HL-60 (cell line): ENCODE results near the gene ADAT2.
"Not testable (repeated sequence)": the region's sequence is repeated elsewhere in the genome, so short reads cannot be mapped to it uniquely, and the experiment has no call there.

ENCODE experiments used
- DNase-seq, 2 experiments: peaks; one replicate each; pipeline ENCODE4 v3.0.0-alpha.2; 2010 to 2020; ENCODE audit warnings: low read depth in 1 of 2, low spot score in 1 of 2
- H3K27ac ChIP-seq: fragments of 250-450 bp; sonication (Bioruptor Pico); replicated peaks from 2 replicates; pipeline ENCODE4 v1.5.1; 2020; ENCODE audit warnings: mild to moderate bottlenecking, moderate library complexity
- H3K27me3 ChIP-seq: fragments of 250-450 bp; sonication (Bioruptor Pico); 2 replicates; pipeline ENCODE4 v1.5.1; 2021; ENCODE audit warnings: mild to moderate bottlenecking, moderate library complexity; ENCODE audit not compliant: insufficient read depth, poor library complexity, severe bottlenecking
- H3K4me3 ChIP-seq: replicated peaks from 2 replicates; pipeline ENCODE4 v1.5.1; 2011; ENCODE audit warnings: mild to moderate bottlenecking, control low read depth, low read length; ENCODE audit not compliant: insufficient read depth
- GABPA ChIP-seq: IDR thresholded peaks from 2 replicates; pipeline ENCODE4 v1.6.1; 2012; ENCODE audit warnings: low read depth
- POLR2AphosphoS5 ChIP-seq: IDR thresholded peaks from 2 replicates; pipeline ENCODE4 v1.6.1; 2012; ENCODE audit warnings: low read depth
- SPI1 ChIP-seq: IDR thresholded peaks from 2 replicates; pipeline ENCODE4 v1.6.1; 2012; ENCODE audit warnings: low read depth, mild to moderate bottlenecking, borderline replicate concordance
- TF ChIP-seq, protein P1 (sequence below): IDR thresholded peaks from 2 replicates; pipeline ENCODE4 v1.6.1; 2012; ENCODE audit warnings: low read depth; ENCODE audit not compliant: insufficient replicate concordance
- TF ChIP-seq, protein P2 (sequence below): IDR thresholded peaks from one replicate; pipeline ENCODE4 v1.5.1; 2011; ENCODE audit warnings: low read length, control low read depth, inconsistent platforms; ENCODE audit not compliant: insufficient read depth

Gene ADAT2

DNA sequence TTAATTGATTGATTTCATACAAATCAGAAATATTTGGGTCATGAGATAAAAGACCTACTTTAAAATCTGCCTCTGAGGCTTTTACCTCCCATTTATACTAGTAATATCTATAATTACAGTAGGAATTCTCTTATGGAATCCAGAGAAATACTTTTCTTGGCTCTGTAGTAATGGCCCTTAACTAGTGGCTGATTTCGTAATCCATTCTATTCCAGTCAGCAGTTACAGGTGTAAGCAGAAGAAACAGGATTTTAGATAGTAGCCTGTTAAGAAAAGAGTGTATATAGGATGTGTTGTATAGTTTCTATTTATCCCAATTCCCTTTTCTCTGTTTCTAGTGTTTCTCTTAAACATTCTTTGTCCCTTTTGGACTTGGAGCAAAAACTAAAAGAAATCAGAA lies 21.3 kb upstream of the ADAT2 start:
- Histone ChIP-seq H3K27ac (no peak overlapping the region), H3K4me3 (no peak overlapping the region), H3K27me3 (no peaks in the 10 kb centered on the region)
- TF ChIP-seq GABPA = no peak
- TF ChIP-seq SPI1 = no peak
- TF ChIP-seq, protein P1, sequence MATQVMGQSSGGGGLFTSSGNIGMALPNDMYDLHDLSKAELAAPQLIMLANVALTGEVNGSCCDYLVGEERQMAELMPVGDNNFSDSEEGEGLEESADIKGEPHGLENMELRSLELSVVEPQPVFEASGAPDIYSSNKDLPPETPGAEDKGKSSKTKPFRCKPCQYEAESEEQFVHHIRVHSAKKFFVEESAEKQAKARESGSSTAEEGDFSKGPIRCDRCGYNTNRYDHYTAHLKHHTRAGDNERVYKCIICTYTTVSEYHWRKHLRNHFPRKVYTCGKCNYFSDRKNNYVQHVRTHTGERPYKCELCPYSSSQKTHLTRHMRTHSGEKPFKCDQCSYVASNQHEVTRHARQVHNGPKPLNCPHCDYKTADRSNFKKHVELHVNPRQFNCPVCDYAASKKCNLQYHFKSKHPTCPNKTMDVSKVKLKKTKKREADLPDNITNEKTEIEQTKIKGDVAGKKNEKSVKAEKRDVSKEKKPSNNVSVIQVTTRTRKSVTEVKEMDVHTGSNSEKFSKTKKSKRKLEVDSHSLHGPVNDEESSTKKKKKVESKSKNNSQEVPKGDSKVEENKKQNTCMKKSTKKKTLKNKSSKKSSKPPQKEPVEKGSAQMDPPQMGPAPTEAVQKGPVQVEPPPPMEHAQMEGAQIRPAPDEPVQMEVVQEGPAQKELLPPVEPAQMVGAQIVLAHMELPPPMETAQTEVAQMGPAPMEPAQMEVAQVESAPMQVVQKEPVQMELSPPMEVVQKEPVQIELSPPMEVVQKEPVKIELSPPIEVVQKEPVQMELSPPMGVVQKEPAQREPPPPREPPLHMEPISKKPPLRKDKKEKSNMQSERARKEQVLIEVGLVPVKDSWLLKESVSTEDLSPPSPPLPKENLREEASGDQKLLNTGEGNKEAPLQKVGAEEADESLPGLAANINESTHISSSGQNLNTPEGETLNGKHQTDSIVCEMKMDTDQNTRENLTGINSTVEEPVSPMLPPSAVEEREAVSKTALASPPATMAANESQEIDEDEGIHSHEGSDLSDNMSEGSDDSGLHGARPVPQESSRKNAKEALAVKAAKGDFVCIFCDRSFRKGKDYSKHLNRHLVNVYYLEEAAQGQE = no peak
- TF ChIP-seq, protein P2, sequence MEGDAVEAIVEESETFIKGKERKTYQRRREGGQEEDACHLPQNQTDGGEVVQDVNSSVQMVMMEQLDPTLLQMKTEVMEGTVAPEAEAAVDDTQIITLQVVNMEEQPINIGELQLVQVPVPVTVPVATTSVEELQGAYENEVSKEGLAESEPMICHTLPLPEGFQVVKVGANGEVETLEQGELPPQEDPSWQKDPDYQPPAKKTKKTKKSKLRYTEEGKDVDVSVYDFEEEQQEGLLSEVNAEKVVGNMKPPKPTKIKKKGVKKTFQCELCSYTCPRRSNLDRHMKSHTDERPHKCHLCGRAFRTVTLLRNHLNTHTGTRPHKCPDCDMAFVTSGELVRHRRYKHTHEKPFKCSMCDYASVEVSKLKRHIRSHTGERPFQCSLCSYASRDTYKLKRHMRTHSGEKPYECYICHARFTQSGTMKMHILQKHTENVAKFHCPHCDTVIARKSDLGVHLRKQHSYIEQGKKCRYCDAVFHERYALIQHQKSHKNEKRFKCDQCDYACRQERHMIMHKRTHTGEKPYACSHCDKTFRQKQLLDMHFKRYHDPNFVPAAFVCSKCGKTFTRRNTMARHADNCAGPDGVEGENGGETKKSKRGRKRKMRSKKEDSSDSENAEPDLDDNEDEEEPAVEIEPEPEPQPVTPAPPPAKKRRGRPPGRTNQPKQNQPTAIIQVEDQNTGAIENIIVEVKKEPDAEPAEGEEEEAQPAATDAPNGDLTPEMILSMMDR = no peak
- TF ChIP-seq POLR2AphosphoS5 = no peak
- DNase-seq = no peak

DNA sequence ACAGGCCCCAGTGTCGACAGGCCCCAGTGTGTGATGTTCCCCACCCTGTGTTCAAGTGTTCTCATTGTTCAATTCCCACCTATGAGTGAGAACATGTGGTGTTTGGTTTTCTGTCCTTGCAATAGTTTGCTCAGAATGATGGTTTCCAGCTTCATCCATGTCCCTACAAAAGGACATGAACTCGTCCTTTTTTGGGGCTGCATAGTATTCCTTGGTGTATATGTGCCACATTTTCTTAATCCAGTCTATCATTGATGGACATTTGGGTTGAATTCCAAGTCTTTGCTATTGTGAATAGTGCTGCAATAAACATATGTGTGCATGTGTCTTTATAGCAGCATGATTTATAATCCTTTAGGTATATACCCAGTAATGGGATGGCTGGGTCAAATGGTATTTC lies 18.3 kb upstream of the ADAT2 start:
- H3K27ac ChIP-seq, DNase-seq, H3K27me3 ChIP-seq, H3K4me3 ChIP-seq: not testable (repeated sequence)

DNA sequence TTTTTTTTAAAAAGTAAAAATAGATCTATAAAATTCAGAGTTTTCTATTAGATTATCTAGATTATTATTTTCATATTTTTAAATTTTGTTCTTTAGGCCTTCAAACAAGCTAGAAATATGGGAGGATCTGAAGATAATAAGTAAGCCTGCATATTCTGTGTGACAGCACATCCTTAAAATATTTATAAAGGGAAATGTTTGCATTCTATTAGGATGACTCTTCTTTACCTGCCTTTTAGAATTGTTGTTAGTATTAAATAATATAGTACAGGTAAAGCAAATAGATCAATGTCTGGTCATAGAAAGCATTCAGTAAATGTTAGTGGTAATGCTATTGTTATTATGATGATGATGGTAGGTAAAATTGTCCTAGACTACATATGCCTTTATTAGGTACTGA lies 17.5 kb upstream of the ADAT2 start:
- DNase-seq = no peak

DNA sequence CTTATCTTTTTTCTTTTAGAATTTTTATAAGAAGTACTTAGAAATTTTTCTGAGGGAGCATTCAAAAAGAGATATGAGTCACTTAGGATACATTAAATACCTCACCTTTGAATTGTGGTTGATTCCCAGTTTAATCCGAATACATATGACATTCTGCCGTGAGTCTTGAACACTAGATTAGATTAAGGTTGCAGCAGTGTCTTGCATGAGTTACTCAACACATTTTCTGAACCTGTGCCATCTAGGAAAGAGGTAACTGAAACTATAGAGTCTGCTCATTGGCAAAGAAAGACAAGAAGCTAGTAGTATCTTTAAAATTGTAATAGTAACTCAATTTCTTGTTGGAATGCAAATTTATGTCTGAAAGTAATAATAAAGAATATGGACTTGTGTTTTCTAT lies 15.1 kb upstream of the ADAT2 start:
- no peak for DNase-seq
- no peaks in the 10 kb centered on the region for H3K27me3 ChIP-seq
- TF ChIP-seq GABPA = no peak
- H3K27ac ChIP-seq = no peak overlapping the region
- no peak overlapping the region for H3K4me3 ChIP-seq

More for the DNA sequence above, 17.5 kb upstream of the ADAT2 start:
- TF ChIP-seq POLR2AphosphoS5 (no peak), GABPA (no peak), SPI1 (no peak)
- TF ChIP-seq, protein P1 = no peak
- TF ChIP-seq, protein P2 = no peak
- Histone ChIP-seq H3K27me3 (no peaks in the 10 kb centered on the region), H3K27ac (no peak overlapping the region), H3K4me3 (no peak overlapping the region)

DNA sequence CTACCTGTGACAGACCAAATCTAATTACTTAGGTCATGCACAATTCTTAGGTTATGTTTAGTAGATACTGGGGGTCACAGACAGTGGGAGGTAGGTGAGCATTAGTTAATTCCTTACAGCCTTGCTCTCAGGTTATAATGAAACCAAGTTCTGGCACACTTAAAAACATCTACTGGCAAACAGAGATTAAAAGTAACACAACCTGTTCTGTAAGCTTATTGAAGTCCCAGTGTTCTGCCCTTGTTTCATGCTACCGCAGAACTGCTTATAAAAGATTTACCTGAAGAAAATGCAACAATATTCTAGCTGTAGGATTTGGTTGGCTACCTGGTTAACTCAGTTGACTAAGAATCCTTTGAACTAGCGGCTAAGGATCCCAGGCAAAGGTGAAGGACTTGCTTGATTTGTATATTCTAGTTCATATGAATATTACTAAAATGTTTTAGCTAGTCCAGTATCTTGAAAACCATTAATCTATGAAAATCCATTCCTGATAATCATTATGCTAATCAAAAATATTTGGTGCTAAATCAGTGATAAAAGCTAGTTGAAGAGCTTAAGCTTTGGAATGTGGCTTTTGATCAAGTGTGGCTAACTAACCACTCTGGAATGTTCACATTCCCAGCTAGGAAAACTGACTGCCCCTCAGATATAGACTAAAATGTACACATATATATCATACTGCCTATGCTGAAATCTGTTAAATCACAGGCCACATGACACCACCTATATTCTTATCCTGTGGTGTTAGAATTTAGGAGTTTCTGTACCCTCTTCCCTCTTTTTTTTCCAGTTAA lies 7.3 kb upstream of the ADAT2 start:
- H3K27ac ChIP-seq = no peak overlapping the region
- DNase-seq = no peak
- TF ChIP-seq, protein P1 = no peak
- TF ChIP-seq SPI1 (no peak), POLR2AphosphoS5 (no peak), GABPA (no peak)
- TF ChIP-seq, protein P2 = no peak

More for the DNA sequence above, 7.3 kb upstream of the ADAT2 start:
- Histone ChIP-seq H3K4me3 (no peak overlapping the region), H3K27me3 (no peaks in the 10 kb centered on the region)
